Activated CD8-positive, alpha-beta T cell treated with anti-CD3 and anti-CD28 coated beads for 36 hours (primary cell): ENCODE measurements around the gene R3HDM4. TPM values are rescaled to one million over a fixed set of nuclear protein-coding genes. Genes with fewer than 3 reads are reported as not detected.

Experiments used
- ATAC-seq: fragments of 200-7000 bp; cut with Tn5 transposase; one replicate; pipeline ENCODE4 v1.10.0; 2021; ENCODE audit warnings: mild to moderate bottlenecking, moderate library complexity
- CTCF ChIA-PET: fragments of 350-600 bp; sonication (Branson Sonifier 250); formaldehyde crosslinking; loops from one replicate; lab custom pipeline; 2021; ENCODE audit warnings: antibody characterized with exemption; lab: Charles Lee
- POLR2A ChIA-PET: fragments of 350-600 bp; sonication (Branson Sonifier 250); formaldehyde crosslinking; loops from one replicate; lab custom pipeline; 2021; ENCODE audit warnings: antibody characterized with exemption; lab: Charles Lee
- DNase-seq: peaks from one replicate; pipeline ENCODE4 v3.0.0-alpha.2; 2020
- H3K27ac Mint-ChIP-seq: one replicate; pipeline ENCODE4 v1.8.0; 2021; ENCODE audit warnings: mild to moderate bottlenecking, mixed read lengths
- H3K27me3 Mint-ChIP-seq: one replicate; pipeline ENCODE4 v1.8.0; 2021; ENCODE audit warnings: mixed read lengths
- H3K36me3 Mint-ChIP-seq: one replicate; pipeline ENCODE4 v1.8.0; 2021; ENCODE audit warnings: low read depth, mixed read lengths
- H3K4me1 Mint-ChIP-seq: one replicate; pipeline ENCODE4 v1.8.0; 2021; ENCODE audit warnings: low read depth, mixed read lengths
- H3K4me3 Mint-ChIP-seq: one replicate; pipeline ENCODE4 v1.8.0; 2021; ENCODE audit warnings: mild to moderate bottlenecking, moderate library complexity, mixed read lengths
- H3K9me3 Mint-ChIP-seq: one replicate; pipeline ENCODE4 v1.8.0; 2021; ENCODE audit warnings: mixed read lengths
- CTCF ChIP-seq: fragments of 200-600 bp; IDR thresholded peaks from one replicate; pipeline ENCODE4 v1.8.0; 2022; ENCODE audit warnings: antibody characterized with exemption, mild to moderate bottlenecking
- intact Hi-C: fragments of 100-400 bp; cut with micrococcal nuclease; formaldehyde crosslinking; loops from one replicate; pipeline ENCODE4 v1.10.0; 2022
- total RNA-seq, 2 experiments: library from RNA; stranded (reverse); gene quantifications; one replicate each; pipeline ENCODE4 v1.2.3, GENCODE V29; 2021

R3HDM4 gene
- 10 to 100 TPM; 58.4 to 61.5 TPM for total RNA-seq

- peaks cover 9% of the 10 kb centered on the region for H3K36me3 Mint-ChIP-seq
Observed at GRCh38 chr19:913080-913748, at the start of gene R3HDM4. TSS of gene R3HDM4 (minus strand) at chr19:913219. CDS start at chr19:913157, 62 bp downstream.

GRCh38 chr19:961866-962620, 49.0 kb upstream of the R3HDM4 start:
- CTCF ChIA-PET = interaction anchor here (1.2 kb wide), 1 partner anchor 99 kb away, joined by 3 read pairs; no protein-coding TSS in a partner anchor
- H3K4me3 Mint-ChIP-seq = no peak overlapping the region
- POLR2A ChIA-PET = no interaction called here

More at GRCh38 chr19:913080-913748, at the start of gene R3HDM4:
- peak within 1 kb of the TSS; percentile 78 for H3K4me3 Mint-ChIP-seq
- H3K27ac Mint-ChIP-seq = peak within 1 kb of the TSS; percentile 89
- ATAC-seq (peak; percentile 63), DNase-seq (peak; percentile 85)
- intact Hi-C loops = no loop called here
- H3K27me3 Mint-ChIP-seq = peaks cover 2% of the 10 kb centered on the region
- peaks cover 29% of the 10 kb centered on the region for H3K4me1 Mint-ChIP-seq
- H3K9me3 Mint-ChIP-seq = no peaks in the 10 kb centered on the region
- no peak for TF ChIP-seq CTCF
- ChIA-PET CTCF (interaction anchor here (0.9 kb wide), 1 partner anchor 49 kb away, joined by 3 read pairs; no protein-coding TSS in a partner anchor), POLR2A (interaction anchor here (2.5 kb wide), 1 partner anchor 8 kb away, joined by 7 read pairs; no protein-coding TSS in a partner anchor)

GRCh38 chr19:960601-960938, 47.6 kb upstream of the R3HDM4 start:
- peaks cover 5% of the 10 kb centered on the region for H3K4me1 Mint-ChIP-seq
- CTCF ChIA-PET = no interaction called here
- POLR2A ChIA-PET = no interaction called here
- H3K27me3 Mint-ChIP-seq = no peaks in the 10 kb centered on the region
- no peak for DNase-seq
- H3K36me3 Mint-ChIP-seq = peaks cover 5% of the 10 kb centered on the region
- no peak overlapping the region for H3K4me3 Mint-ChIP-seq
- H3K27ac Mint-ChIP-seq = no peak overlapping the region
- no peak for TF ChIP-seq CTCF
- no peaks in the 10 kb centered on the region for H3K9me3 Mint-ChIP-seq
- intact Hi-C loops = no loop called here
- no peak for ATAC-seq

More at GRCh38 chr19:961866-962620, 49.0 kb upstream of the R3HDM4 start:
- Mint-ChIP-seq H3K27me3 (no peaks in the 10 kb centered on the region), H3K9me3 (no peaks in the 10 kb centered on the region), H3K36me3 (peaks cover 11% of the 10 kb centered on the region), H3K4me1 (peaks cover 5% of the 10 kb centered on the region), H3K27ac (no peak overlapping the region)
- TF ChIP-seq CTCF = no peak
- intact Hi-C loops = no loop called here
- ATAC-seq (no peak), DNase-seq (no peak)

- DNase-seq (no peak), ATAC-seq (no peak)
- ChIA-PET POLR2A (no interaction called here), CTCF (no interaction called here)
- peaks cover 5% of the 10 kb centered on the region for H3K4me1 Mint-ChIP-seq
- H3K27ac Mint-ChIP-seq = no peak overlapping the region
- H3K36me3 Mint-ChIP-seq = peaks cover under 1% of the 10 kb centered on the region
- no peaks in the 10 kb centered on the region for H3K27me3 Mint-ChIP-seq
- no peaks in the 10 kb centered on the region for H3K9me3 Mint-ChIP-seq
- TF ChIP-seq CTCF = no peak
- H3K4me3 Mint-ChIP-seq = no peak overlapping the region
- intact Hi-C loops = no loop called here
Observed at GRCh38 chr19:960020-960419, 47.0 kb upstream of the R3HDM4 start.
